Lung (tissue), 12 donors: ENCODE results near the gene AP3S1. TPM values are rescaled to one million over a fixed set of nuclear protein-coding genes. Genes with fewer than 3 reads are reported as not detected.
A peak's percentile ranks its signal among the peaks of the same experiment; 100 is the strongest.

Experiments
- ATAC-seq: fragments of 200-7000 bp; cut with Tn5 transposase; one replicate; pipeline ENCODE4 v1.9.1; 2020; ENCODE audit warnings: moderate number of reproducible peaks; ENCODE audit not compliant: insufficient read depth, low FRiP score
- DNase-seq, 3 donors: peaks; one replicate each; pipeline ENCODE4 v3.0.0-alpha.2; 2013 to 2017
- H3K27ac ChIP-seq, 2 donors: one replicate each; pipeline ENCODE4 v1.5.1; 2013; ENCODE audit warnings: mild to moderate bottlenecking in 2 of 2, moderate library complexity in 2 of 2, control low read depth in 1 of 2, inconsistent platforms in 1 of 2, low read depth in 1 of 2, low read length in 1 of 2
- H3K27me3 ChIP-seq, 3 donors: one replicate each; pipeline ENCODE4 v1.5.1; 2013; ENCODE audit warnings: low read length in 2 of 3; ENCODE audit not compliant: control insufficient read depth in 3 of 3, insufficient read depth in 3 of 3
- H3K36me3 ChIP-seq, 4 donors: one replicate each; pipeline ENCODE4 v1.5.1; 2013; ENCODE audit warnings: low read length in 4 of 4, mild to moderate bottlenecking in 1 of 4, moderate library complexity in 1 of 4; ENCODE audit not compliant: control insufficient read depth in 4 of 4, insufficient read depth in 4 of 4
- H3K4me1 ChIP-seq, 5 donors: one replicate each; pipeline ENCODE4 v1.5.1; 2013; ENCODE audit warnings: low read length in 5 of 5, mild to moderate bottlenecking in 2 of 5, moderate library complexity in 1 of 5; ENCODE audit not compliant: control insufficient read depth in 5 of 5, insufficient read depth in 5 of 5
- H3K4me3 ChIP-seq: one replicate; pipeline ENCODE4 v1.5.1; 2013; ENCODE audit warnings: mild to moderate bottlenecking, control low read depth, moderate library complexity
- H3K9ac ChIP-seq, 2 donors: one replicate each; pipeline ENCODE4 v1.5.1; 2013; ENCODE audit warnings: low read length in 2 of 2, control low read depth in 1 of 2; ENCODE audit not compliant: insufficient read depth in 1 of 2
- H3K9me3 ChIP-seq, 4 donors: one replicate each; pipeline ENCODE4 v1.5.1; 2013; ENCODE audit warnings: low read length in 3 of 4, mild to moderate bottlenecking in 1 of 4, moderate library complexity in 1 of 4; ENCODE audit not compliant: control insufficient read depth in 4 of 4, insufficient read depth in 3 of 4
- CTCF ChIP-seq: IDR thresholded peaks from 2 replicates; pipeline ENCODE4 v1.5.1; 2012; ENCODE audit warnings: mild to moderate bottlenecking; ENCODE audit errors: control extremely low read depth, extremely low read depth
- WGBS, 2 donors: extraction: QIAGEN DNeasy Blood & Tissue Kit; methylation state at CpG; one replicate each; pipeline ENCODE4 v1.1.7; 2013; 5-methylcytosine and 5-hydroxymethylcytosine counted together
- polyA plus RNA-seq, 2 donors: library from polyadenylated mRNA; stranded (reverse); fragments of 200-250 nt; gene quantifications; one replicate each; pipeline ENCODE4 v1.2.1, GENCODE V29; 2013
- total RNA-seq, 2 donors: library from RNA; depleted of rRNA in 1 of 2; stranded (reverse); fragments of >200 nt in 1 of 2; gene quantifications; one replicate each; pipeline ENCODE4 v1.2.1, GENCODE V29; 2014 to 2021
- donor health status: control.
- donor health status: control.
- donor health status: Bipolar disorder and iron deficiency.
- donor health status: healthy.
- donor health status: DM: yes; HTN: yes; CAD: no.

Gene AP3S1
- total and polyA plus RNA-seq, 4 donors: 45.8 to 90.4 (median 54.7) TPM

GRCh38 chr5:115815006-115815692 is 26.6 kb upstream of the AP3S1 start:
- TF ChIP-seq CTCF: no peak
- WGBS, 2 donors: 21 to 25% methylated on average over 21 of the region's 21 CpGs
- Histone ChIP-seq H3K4me1 (peaks cover 0 to 26% (median 4%) of the 10 kb centered on the region in 5 donors), H3K4me3 (no peak overlapping the region), H3K9me3 (peaks cover 0 to 2% (median 0%) of the 10 kb centered on the region in 4 donors), H3K36me3 (peaks cover 0 to 11% (median 2%) of the 10 kb centered on the region in 4 donors), H3K27me3 (peaks cover 0 to 12% (median 6%) of the 10 kb centered on the region in 3 donors), H3K9ac (peak overlapping the region in 1 of 2 donors; percentile 90), H3K27ac (no peak overlapping the region)
- ATAC-seq (no peak), DNase-seq (peak in 2 of 3 donors; percentile 12 to 39)

GRCh38 chr5:115815693-115816225 is 26.0 kb upstream of the AP3S1 start:
- 2% methylated on average over 32 to 48 of the region's 48 CpGs for WGBS, 2 donors
- H3K36me3 ChIP-seq: peaks cover 0 to 11% (median 1%) of the 10 kb centered on the region in 4 donors
- ATAC-seq (no peak), DNase-seq (peak; percentile 16 to 62 (median 53))
- peaks cover 0 to 2% (median 0%) of the 10 kb centered on the region in 4 donors for H3K9me3 ChIP-seq
- H3K27ac ChIP-seq: peak overlapping the region in 1 of 2 donors; percentile 26
- H3K4me1 ChIP-seq: peaks cover 0 to 26% (median 4%) of the 10 kb centered on the region in 5 donors
- no peak for TF ChIP-seq CTCF
- H3K4me3 ChIP-seq: peak overlapping the region; percentile 4
- peaks cover 0 to 12% (median 6%) of the 10 kb centered on the region in 3 donors for H3K27me3 ChIP-seq
- H3K9ac ChIP-seq: peak overlapping the region; percentile 59 to 90

GRCh38 chr5:115816226-115817081 is 25.3 kb upstream of the AP3S1 start, which contains the start of gene CDO1:
Gene CDO1 (minus strand): TSS chr5:115816659. CDS start chr5:115816397, 262 bp downstream.
- peaks cover 0 to 12% (median 6%) of the 10 kb centered on the region in 3 donors for H3K27me3 ChIP-seq
- peak within 1 kb of the TSS; percentile 59 to 90 for H3K9ac ChIP-seq
- peaks cover 0 to 2% (median 0%) of the 10 kb centered on the region in 4 donors for H3K9me3 ChIP-seq
- peak; percentile 58 for ATAC-seq
- peak; percentile 87 to 92 (median 92) for DNase-seq
- 1 to 3% methylated on average over 60 to 69 of the region's 69 CpGs for WGBS, 2 donors
- peaks cover 0 to 5% (median 1%) of the 10 kb centered on the region in 4 donors for H3K36me3 ChIP-seq
- no peak for TF ChIP-seq CTCF
- peaks cover 0 to 23% (median 4%) of the 10 kb centered on the region in 5 donors for H3K4me1 ChIP-seq
- H3K27ac ChIP-seq: peak within 1 kb of the TSS in 1 of 2 donors; percentile 65
- H3K4me3 ChIP-seq: peak within 1 kb of the TSS; percentile 4
